ENCODE results near the gene EIPR1.

GRCh38 chr2:3349211-3349693 lies 28.4 kb downstream of the EIPR1 start:
- no peak for TF ChIP-seq POLR2A (IDR thresholded peaks at IDR 0.05; ENCODE audit: low read depth, low read length)
- TF ChIP-seq POLR2AphosphoS5 (IDR thresholded peaks at IDR 0.05; ENCODE audit: low read depth, low read length): no peak
- no peak for TF ChIP-seq TAF1 (IDR thresholded peaks at IDR 0.05; ENCODE audit: borderline replicate concordance, low read depth, low read length)
